CD4-positive, alpha-beta T cell treated with Interleukin-15 for 1 hour (primary cell): ENCODE data around the gene NPHP4.
"Not testable (repeated sequence)": the region's sequence is repeated elsewhere in the genome, so short reads cannot be mapped to it uniquely, and the experiment has no call there.

ENCODE experiments used
- DNase-seq: peaks from one replicate; pipeline ENCODE4 v3.0.0-alpha.2; 2020

The NPHP4 gene

GRCh38 chr1:6023346-6023745 lies 31.1 kb upstream of the NPHP4 start:
- DNase-seq: no peak

GRCh38 chr1:6022193-6022592 lies 30.0 kb upstream of the NPHP4 start:
- no peak for DNase-seq

GRCh38 chr1:6019166-6019845 lies 27.1 kb upstream of the NPHP4 start:
- no peak for DNase-seq

GRCh38 chr1:6017654-6018053 lies 25.4 kb upstream of the NPHP4 start:
- not testable (repeated sequence) for DNase-seq

- no peak for DNase-seq
Observed at GRCh38 chr1:6016191-6016865, 24.1 kb upstream of the NPHP4 start.

- DNase-seq: peak; percentile 52
Observed at GRCh38 chr1:6014130-6014999, 22.1 kb upstream of the NPHP4 start.

GRCh38 chr1:6013491-6013890 lies 21.3 kb upstream of the NPHP4 start:
- DNase-seq: no peak

GRCh38 chr1:6012529-6013318 lies 20.5 kb upstream of the NPHP4 start:
- no peak for DNase-seq

- no peak for DNase-seq
Observed at GRCh38 chr1:6011946-6012258, 19.7 kb upstream of the NPHP4 start.

- no peak for DNase-seq
Observed at GRCh38 chr1:6011161-6011945, 19.1 kb upstream of the NPHP4 start.

- DNase-seq: no peak
Observed at GRCh38 chr1:6010554-6010953, 18.3 kb upstream of the NPHP4 start.

GRCh38 chr1:6009120-6010040 lies 17.2 kb upstream of the NPHP4 start:
- no peak for DNase-seq

GRCh38 chr1:6008696-6009095 lies 16.5 kb upstream of the NPHP4 start:
- DNase-seq: no peak

GRCh38 chr1:6008084-6008415 lies 15.8 kb upstream of the NPHP4 start:
- DNase-seq: no peak

GRCh38 chr1:6007318-6008083 lies 15.3 kb upstream of the NPHP4 start:
- no peak for DNase-seq

- DNase-seq: no peak
Observed at GRCh38 chr1:6006882-6007281, 14.7 kb upstream of the NPHP4 start.

- DNase-seq: no peak
Observed at GRCh38 chr1:6005276-6005917, 13.2 kb upstream of the NPHP4 start.

GRCh38 chr1:6004412-6005123 lies 12.3 kb upstream of the NPHP4 start:
- DNase-seq: no peak
